Heart left ventricle (tissue), 13 donors: Measurements from ENCODE around the gene FRMD1.

Source experiments
- CTCF ChIP-seq, 12 donors: fragments of 200-600 bp; sonication (generic) in 4 of 12; IDR thresholded peaks; one replicate each; pipeline versions ENCODE4 v1.5.0 to v1.8.0; 2018 to 2022; ENCODE audit warnings: antibody characterized with exemption in 12 of 12, mild to moderate bottlenecking in 5 of 12
- POLR2A ChIP-seq, 2 donors: fragments of 450-650 bp; IDR thresholded peaks; one replicate each; pipeline ENCODE4 v1.6.1; 2017; ENCODE audit warnings: antibody characterized with exemption in 2 of 2, mild to moderate bottlenecking in 2 of 2, moderate library complexity in 2 of 2
- donor health status: ischemic (EF 13 %, LVEDD 7.1; RV severe dilation, severe dysfunction).
- donor health status: DM: no; HTN: yes; CAD: no.
- donor health status: DM: no; HTN: no; CAD: no.
- donor health status: ischemic (EF 25% LVEDD 6.9; RV normal size, moderate dysfunction).
- donor health status: ischemic (EF 25% LVEDD 5.7; RV mildly dilated, moderate dysfunction).
- donor health status: ischemic (EF 35%, LVEDD 5.7; RV mildly dilated, moderate dysfunction).
- donor health status: nonischemic (EF 11% LVEDD 7.7; RV severe dilation, severe dysfunction).
- donor health status: DM: yes; HTN: yes; CAD: no.
- donor health status: PGD.
- donor health status: ischemic (EF 29% LVEDD 5.4; RV normal size, mild dysfunction).
- donor health status: nonischemic (EF 23%, LVEDD 6.1; RV moderate dilation, normal function).

GRCh38 chr6:168039301-168039700 lies 39.7 kb downstream of the FRMD1 start:
- TF ChIP-seq CTCF (IDR thresholded peaks at IDR 0.05): no peak
- no peak for TF ChIP-seq POLR2A (IDR thresholded peaks at IDR 0.05)
